Breast epithelium (tissue), 3 donors: ENCODE data around the gene TRERF1.

Experiments
- POLR2A ChIP-seq: fragments of 450-650 bp; IDR thresholded peaks from one replicate; pipeline ENCODE4 v1.6.1; 2016; ENCODE audit warnings: antibody characterized with exemption, mild to moderate bottlenecking, moderate library complexity
- TF ChIP-seq, protein P1 (sequence below), 3 donors: fragments of 450-650 bp; IDR thresholded peaks; one replicate each; pipeline ENCODE4 v1.5.1; 2016 to 2017; ENCODE audit warnings: antibody characterized with exemption in 3 of 3, mild to moderate bottlenecking in 3 of 3, moderate library complexity in 3 of 3

DNA sequence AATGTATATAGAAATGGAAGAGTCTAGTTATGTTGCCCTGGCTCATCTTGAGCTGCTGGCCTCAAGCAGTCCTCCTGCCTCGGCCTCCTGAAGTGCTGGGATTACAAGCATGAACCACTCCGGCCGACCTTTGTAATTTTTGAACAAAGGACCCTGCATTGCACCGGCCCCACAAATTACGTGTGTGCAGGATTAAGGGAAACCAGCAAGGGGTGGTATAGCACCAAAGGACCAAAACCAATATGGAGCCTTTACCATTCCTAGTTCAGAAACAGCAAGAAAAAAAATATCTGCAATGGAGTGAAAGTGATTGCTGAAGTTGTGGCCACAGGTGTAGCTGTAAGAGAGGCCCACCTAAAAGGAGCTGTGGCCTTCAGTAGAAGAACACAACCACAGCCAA is 8.2 kb upstream of the TRERF1 start:
- TF ChIP-seq, protein P1, sequence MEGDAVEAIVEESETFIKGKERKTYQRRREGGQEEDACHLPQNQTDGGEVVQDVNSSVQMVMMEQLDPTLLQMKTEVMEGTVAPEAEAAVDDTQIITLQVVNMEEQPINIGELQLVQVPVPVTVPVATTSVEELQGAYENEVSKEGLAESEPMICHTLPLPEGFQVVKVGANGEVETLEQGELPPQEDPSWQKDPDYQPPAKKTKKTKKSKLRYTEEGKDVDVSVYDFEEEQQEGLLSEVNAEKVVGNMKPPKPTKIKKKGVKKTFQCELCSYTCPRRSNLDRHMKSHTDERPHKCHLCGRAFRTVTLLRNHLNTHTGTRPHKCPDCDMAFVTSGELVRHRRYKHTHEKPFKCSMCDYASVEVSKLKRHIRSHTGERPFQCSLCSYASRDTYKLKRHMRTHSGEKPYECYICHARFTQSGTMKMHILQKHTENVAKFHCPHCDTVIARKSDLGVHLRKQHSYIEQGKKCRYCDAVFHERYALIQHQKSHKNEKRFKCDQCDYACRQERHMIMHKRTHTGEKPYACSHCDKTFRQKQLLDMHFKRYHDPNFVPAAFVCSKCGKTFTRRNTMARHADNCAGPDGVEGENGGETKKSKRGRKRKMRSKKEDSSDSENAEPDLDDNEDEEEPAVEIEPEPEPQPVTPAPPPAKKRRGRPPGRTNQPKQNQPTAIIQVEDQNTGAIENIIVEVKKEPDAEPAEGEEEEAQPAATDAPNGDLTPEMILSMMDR (IDR thresholded peaks at IDR 0.05), result no peak
- no peak for TF ChIP-seq POLR2A
